SK-N-SH treated with all-trans-retinoic acid at 6 μM for 48 hours (cell line): Measurements from ENCODE around the gene SAPCD1.

Experiments
- ATAC-seq: fragments of 200-7000 bp; cut with Tn5 transposase; 3 replicates; pipeline ENCODE4 v1.9.1; 2020; ENCODE audit warnings: mild to moderate bottlenecking, moderate library complexity
- ARNTL ChIP-seq: fragments of 450-650 bp; formaldehyde crosslinking; IDR thresholded peaks from 2 replicates; pipeline ENCODE4 v1.5.0; 2020; ENCODE audit warnings: low read depth, mild to moderate bottlenecking, moderate library complexity, borderline replicate concordance
- BACH2 ChIP-seq: fragments of 250-450 bp; sonication (Bioruptor Pico); IDR thresholded peaks from 2 replicates; pipeline ENCODE4 v1.9.0; 2021; ENCODE audit warnings: mild to moderate bottlenecking, borderline replicate concordance
- CREB5 ChIP-seq: fragments of 250-450 bp; sonication (Bioruptor Pico); IDR thresholded peaks from 2 replicates; pipeline ENCODE4 v1.5.1; 2020; ENCODE audit warnings: low read depth, mild to moderate bottlenecking, moderate library complexity
- CSDC2 ChIP-seq: fragments of 250-450 bp; sonication (Bioruptor Pico); IDR thresholded peaks from 2 replicates; pipeline ENCODE4 v1.5.0; 2020; ENCODE audit warnings: mild to moderate bottlenecking, moderate library complexity
- ESRRG ChIP-seq: fragments of 250-450 bp; sonication (Bioruptor Pico); IDR thresholded peaks from 2 replicates; pipeline ENCODE4 v1.6.1; 2021; ENCODE audit warnings: mild to moderate bottlenecking
- GLIS3 ChIP-seq: fragments of 250-450 bp; sonication (Bioruptor Pico); IDR thresholded peaks from 2 replicates; pipeline ENCODE4 v1.5.0; 2020; ENCODE audit warnings: mild to moderate bottlenecking, moderate library complexity
- ISL1 ChIP-seq: fragments of 250-450 bp; sonication (Bioruptor Pico); IDR thresholded peaks from 2 replicates; pipeline ENCODE4 v2.1.2; 2022; ENCODE audit warnings: mild to moderate bottlenecking, moderate library complexity
- OSR1 ChIP-seq: fragments of 250-450 bp; sonication (Bioruptor Pico); IDR thresholded peaks from 2 replicates; pipeline ENCODE4 v1.8.0; 2022; ENCODE audit warnings: moderate library complexity, mild to moderate bottlenecking, inconsistent platforms
- PATZ1 ChIP-seq: fragments of 250-450 bp; sonication (Bioruptor Pico); IDR thresholded peaks from 2 replicates; pipeline ENCODE4 v1.8.0; 2020; ENCODE audit warnings: mild to moderate bottlenecking, moderate library complexity, borderline replicate concordance
- POU6F1 ChIP-seq: fragments of 250-450 bp; sonication (Bioruptor Pico); IDR thresholded peaks from 2 replicates; pipeline ENCODE4 v1.8.0; 2021; ENCODE audit warnings: low read depth, mild to moderate bottlenecking, moderate library complexity, borderline replicate concordance
- PPARA ChIP-seq: fragments of 250-450 bp; sonication (Bioruptor Pico); IDR thresholded peaks from 2 replicates; pipeline ENCODE4 v1.5.0; 2020; ENCODE audit warnings: mild to moderate bottlenecking, borderline replicate concordance
- RARB ChIP-seq: fragments of 250-450 bp; sonication (Bioruptor Pico); IDR thresholded peaks from 2 replicates; pipeline ENCODE4 v1.8.0; 2021; ENCODE audit warnings: mild to moderate bottlenecking, moderate library complexity
- SNAI2 ChIP-seq: fragments of 250-450 bp; sonication (Bioruptor Pico); IDR thresholded peaks from 2 replicates; pipeline ENCODE4 v1.5.0; 2020; ENCODE audit warnings: mild to moderate bottlenecking, moderate library complexity
- TCF4 ChIP-seq: fragments of 250-450 bp; sonication (Bioruptor Pico); IDR thresholded peaks from 2 replicates; pipeline ENCODE4 v1.8.0; 2021; ENCODE audit warnings: mild to moderate bottlenecking, moderate library complexity, borderline replicate concordance
- TSHZ2 ChIP-seq: fragments of 250-450 bp; sonication (Bioruptor Pico); IDR thresholded peaks from 2 replicates; pipeline ENCODE4 v1.5.0; 2020; ENCODE audit warnings: mild to moderate bottlenecking, moderate library complexity
- ZC3H10 ChIP-seq: fragments of 250-450 bp; sonication (Bioruptor Pico); IDR thresholded peaks from 2 replicates; pipeline ENCODE4 v1.5.1; 2021; ENCODE audit warnings: mild to moderate bottlenecking, moderate library complexity
- ZFP3 ChIP-seq: fragments of 250-450 bp; sonication (Bioruptor Pico); IDR thresholded peaks from 2 replicates; pipeline ENCODE4 v1.5.0; 2020; ENCODE audit warnings: mild to moderate bottlenecking, moderate library complexity
- ZFP30 ChIP-seq: fragments of 450-650 bp; formaldehyde crosslinking; IDR thresholded peaks from 2 replicates; pipeline ENCODE4 v1.5.0; 2022; ENCODE audit warnings: mild to moderate bottlenecking, moderate library complexity
- ZNF565 ChIP-seq: fragments of 450-650 bp; formaldehyde crosslinking; conservative IDR thresholded peaks from 2 replicates; pipeline ENCODE4 v1.5.0; 2020; ENCODE audit warnings: low read depth, mild to moderate bottlenecking, moderate library complexity
- ZNF70 ChIP-seq: fragments of 450-650 bp; formaldehyde crosslinking; IDR thresholded peaks from 2 replicates; pipeline ENCODE4 v1.5.0; 2020; ENCODE audit warnings: mild to moderate bottlenecking, moderate library complexity
- ZNF8 ChIP-seq: fragments of 450-650 bp; formaldehyde crosslinking; IDR thresholded peaks from 2 replicates; pipeline ENCODE4 v1.5.0; 2020; ENCODE audit warnings: mild to moderate bottlenecking, moderate library complexity

SAPCD1 gene

GRCh38 chr6:31737991-31738979, 24.2 kb upstream of the SAPCD1 start:
- ATAC-seq, result peak; percentile 29
- TF ChIP-seq CREB5 (CRISPR knock-in tag) (no peak), ISL1 (CRISPR knock-in tag) (no peak), PATZ1 (no peak), OSR1 (CRISPR knock-in tag) (no peak), ZFP30 (CRISPR knock-in tag) (no peak), PPARA (CRISPR knock-in tag) (no peak), BACH2 (CRISPR knock-in tag) (no peak), CSDC2 (CRISPR knock-in tag) (no peak), POU6F1 (CRISPR knock-in tag) (no peak), TCF4 (no peak), SNAI2 (CRISPR knock-in tag) (no peak), ZNF565 (no peak), ESRRG (no peak), RARB (CRISPR knock-in tag) (no peak), ZFP3 (no peak)

- ATAC-seq, result peak; percentile 90
- TF ChIP-seq CREB5 (CRISPR knock-in tag), result no peak
- no peak for TF ChIP-seq ZC3H10 (CRISPR knock-in tag)
- no peak for TF ChIP-seq ZFP3
- no peak for TF ChIP-seq PATZ1
- TF ChIP-seq ZNF8 (CRISPR knock-in tag), result no peak
- TF ChIP-seq ZNF565, result no peak
- TF ChIP-seq TCF4, result no peak
- no peak for TF ChIP-seq RARB (CRISPR knock-in tag)
- no peak for TF ChIP-seq ESRRG
- no peak for TF ChIP-seq GLIS3 (CRISPR knock-in tag)
- no peak for TF ChIP-seq TSHZ2 (CRISPR knock-in tag)
- TF ChIP-seq ISL1 (CRISPR knock-in tag), result no peak
- TF ChIP-seq ARNTL (CRISPR knock-in tag), result no peak
- TF ChIP-seq OSR1 (CRISPR knock-in tag), result no peak
- TF ChIP-seq BACH2 (CRISPR knock-in tag), result no peak
- TF ChIP-seq ZNF70 (CRISPR knock-in tag), result no peak
Measured at GRCh38 chr6:31739639-31740396, 22.6 kb upstream of the SAPCD1 start, which contains the start of gene MSH5. MSH5 (plus strand) TSS chr6:31740005; CDS start chr6:31740467, 462 bp downstream.
